IMR-90 (cell line): ENCODE results near the gene STX18. TPM values are rescaled to one million over a fixed set of nuclear protein-coding genes. Genes with fewer than 3 reads are reported as not detected.

Experiments used
- ATAC-seq: fragments of 200-7000 bp; cut with Tn5 transposase; 2 replicates; pipeline ENCODE4 v1.9.1; 2020; ENCODE audit warnings: low read depth, mild to moderate bottlenecking, moderate library complexity
- Bru-seq: library from RNA; stranded (reverse); fragments of 400-500 nt; gene quantifications from one replicate; lab custom pipeline; 2021; lab: Mats Ljungman, UMichigan
- BruChase-seq, 2 experiments: library from RNA; stranded (reverse); fragments of 400-500 nt; gene quantifications; one replicate each; lab custom pipeline; 2021; lab: Mats Ljungman, UMichigan
- BruUV-seq: library from RNA; stranded (reverse); fragments of 400-500 nt; replicated peaks from 2 replicates; lab custom pipeline; 2021; lab: Mats Ljungman, UMichigan
- CTCF ChIA-PET: fragments of 300-600 bp; formaldehyde crosslinking; extraction: SDS; loops from one replicate; lab custom pipeline; 2021; ENCODE audit warnings: antibody characterized with exemption; lab: Yijun Ruan, JAX
- POLR2A ChIA-PET: fragments of 300-600 bp; sonication (Branson Sonifier 250); formaldehyde crosslinking; loops from one replicate; lab custom pipeline; 2022; ENCODE audit warnings: antibody characterized with exemption; ENCODE audit not compliant: unreplicated experiment; lab: Charles Lee
- DNase-seq: peaks from one replicate; pipeline ENCODE4 v3.0.0; 2013
- H2AFZ ChIP-seq: replicated peaks from 2 replicates; pipeline ENCODE3; 2013; ENCODE audit warnings: low read length, mild to moderate bottlenecking; ENCODE audit not compliant: poor library complexity
- H2AK5ac ChIP-seq: 2 replicates; pipeline ENCODE4 v1.6.1; 2013; ENCODE audit warnings: low read depth, low read length, inconsistent platforms
- H2AK9ac ChIP-seq: replicated peaks from 2 replicates; pipeline ENCODE3; 2013; ENCODE audit warnings: mild to moderate bottlenecking, low read depth, low read length, moderate library complexity; ENCODE audit not compliant: poor library complexity
- H2BK120ac ChIP-seq: 2 replicates; pipeline ENCODE4 v1.6.1; 2013; ENCODE audit warnings: low read depth, low read length, inconsistent platforms
- H2BK15ac ChIP-seq: 3 replicates; pipeline ENCODE4 v1.6.1; 2013; ENCODE audit warnings: low read depth, low read length, inconsistent platforms
- H2BK20ac ChIP-seq: 2 replicates; pipeline ENCODE4 v1.6.1; 2013; ENCODE audit warnings: low read depth, mild to moderate bottlenecking, inconsistent platforms, low read length, moderate library complexity
- H2BK5ac ChIP-seq: 2 replicates; pipeline ENCODE4 v1.6.1; 2013; ENCODE audit warnings: mild to moderate bottlenecking, low read depth, low read length, inconsistent platforms; ENCODE audit not compliant: poor library complexity, severe bottlenecking
- H3K14ac ChIP-seq: replicated peaks from 2 replicates; pipeline ENCODE4 v1.6.1; 2013; ENCODE audit warnings: low read depth, low read length, inconsistent platforms
- H3K18ac ChIP-seq: 2 replicates; pipeline ENCODE4 v1.6.1; 2013; ENCODE audit warnings: low read depth, low read length, control low read depth
- H3K23ac ChIP-seq: 2 replicates; pipeline ENCODE4 v1.6.1; 2013; ENCODE audit warnings: low read depth, low read length, inconsistent platforms
- H3K27ac ChIP-seq: 2 replicates; pipeline ENCODE4 v1.5.1; 2013; ENCODE audit warnings: mild to moderate bottlenecking, control low read depth, low read length; ENCODE audit not compliant: insufficient read depth
- H3K27me3 ChIP-seq: 2 replicates; pipeline ENCODE4 v1.6.1; 2013; ENCODE audit warnings: low read length; ENCODE audit not compliant: control insufficient read depth, insufficient read depth
- H3K36me3 ChIP-seq: 2 replicates; pipeline ENCODE4 v1.6.1; 2013; ENCODE audit warnings: low read length, mixed read lengths; ENCODE audit not compliant: control insufficient read depth, insufficient read depth
- H3K4ac ChIP-seq: 2 replicates; pipeline ENCODE4 v1.6.1; 2013; ENCODE audit warnings: low read depth, low read length, inconsistent platforms
- H3K4me1 ChIP-seq: 2 replicates; pipeline ENCODE4 v1.6.1; 2013; ENCODE audit warnings: low read length, mixed read lengths; ENCODE audit not compliant: control insufficient read depth, insufficient read depth
- H3K4me2 ChIP-seq: 2 replicates; pipeline ENCODE4 v1.6.1; 2013; ENCODE audit warnings: low read depth, mild to moderate bottlenecking, control low read depth, low read length, moderate library complexity
- H3K4me3 ChIP-seq: 2 replicates; pipeline ENCODE4 v1.5.1; 2013; ENCODE audit warnings: low read depth, mild to moderate bottlenecking, control low read depth, low read length, moderate library complexity; ENCODE audit not compliant: insufficient read depth
- H3K56ac ChIP-seq: 2 replicates; pipeline ENCODE4 v1.6.1; 2013; ENCODE audit warnings: low read length, inconsistent platforms; ENCODE audit not compliant: insufficient read depth; ENCODE audit errors: extremely low read depth
- H3K79me1 ChIP-seq, 2 experiments: 2 replicates each; pipeline ENCODE4 v1.6.1; 2013; ENCODE audit warnings: low read length in 2 of 2, inconsistent platforms in 1 of 2, low read depth in 1 of 2
- H3K9ac ChIP-seq: 2 replicates; pipeline ENCODE4 v1.6.1; 2013; ENCODE audit warnings: low read depth, low read length, control low read depth
- H3K9me1 ChIP-seq: 2 replicates; pipeline ENCODE4 v1.6.1; 2013; ENCODE audit warnings: low read length, inconsistent platforms; ENCODE audit not compliant: insufficient read depth
- H3K9me3 ChIP-seq: 2 replicates; pipeline ENCODE4 v1.6.1; 2013; ENCODE audit warnings: low read length; ENCODE audit not compliant: control insufficient read depth, insufficient read depth
- H4K20me1 ChIP-seq: 2 replicates; pipeline ENCODE4 v1.6.1; 2013; ENCODE audit warnings: low read length, inconsistent platforms; ENCODE audit not compliant: insufficient read depth
- H4K5ac ChIP-seq: 2 replicates; pipeline ENCODE4 v1.6.1; 2013; ENCODE audit warnings: mild to moderate bottlenecking, low read depth, low read length, control low read depth
- H4K8ac ChIP-seq, 2 experiments: 2 replicates each; pipeline ENCODE4 v1.6.1; 2013; ENCODE audit warnings: low read depth in 2 of 2, low read length in 2 of 2, control low read depth in 1 of 2, inconsistent platforms in 1 of 2
- H4K91ac ChIP-seq: 2 replicates; pipeline ENCODE4 v1.6.1; 2013; ENCODE audit warnings: low read depth, low read length, inconsistent platforms; ENCODE audit not compliant: insufficient read depth
- BHLHE40 ChIP-seq: fragments of 150-350 bp; IDR thresholded peaks from 2 replicates; pipeline ENCODE4 v1.6.1; 2016; ENCODE audit warnings: mild to moderate bottlenecking, low read depth, low read length
- CHD1 ChIP-seq: IDR thresholded peaks from 2 replicates; pipeline ENCODE4 v1.6.1; 2012; ENCODE audit warnings: low read depth, low read length, improper control_type of control experiment
- FOS ChIP-seq: fragments of 150-350 bp; IDR thresholded peaks from 2 replicates; pipeline ENCODE4 v1.6.1; 2016; ENCODE audit warnings: low read depth, low read length
- MAFK ChIP-seq: IDR thresholded peaks from 2 replicates; pipeline ENCODE4 v1.6.1; 2012; ENCODE audit warnings: low read depth, low read length, improper control_type of control experiment
- MAZ ChIP-seq: IDR thresholded peaks from 2 replicates; pipeline ENCODE4 v1.6.1; 2012; ENCODE audit warnings: low read depth, mild to moderate bottlenecking, low read length, improper control_type of control experiment, moderate library complexity, borderline replicate concordance
- MXI1 ChIP-seq: IDR thresholded peaks from 2 replicates; pipeline ENCODE4 v1.6.1; 2012; ENCODE audit warnings: low read depth, mild to moderate bottlenecking, low read length, moderate library complexity, borderline replicate concordance
- NFE2L2 ChIP-seq: fragments of 150-350 bp; IDR thresholded peaks from 2 replicates; pipeline ENCODE4 v1.6.1; 2016; ENCODE audit warnings: low read depth, mild to moderate bottlenecking, low read length
- POLR2A ChIP-seq: IDR thresholded peaks from 2 replicates; pipeline ENCODE4 v1.6.1; 2012; ENCODE audit warnings: mild to moderate bottlenecking, low read depth, low read length
- RAD21 ChIP-seq: IDR thresholded peaks from 2 replicates; pipeline ENCODE4 v1.6.1; 2012; ENCODE audit warnings: low read length, improper control_type of control experiment
- RCOR1 ChIP-seq: IDR thresholded peaks from 2 replicates; pipeline ENCODE4 v1.6.1; 2012; ENCODE audit warnings: mild to moderate bottlenecking, low read length, improper control_type of control experiment; ENCODE audit not compliant: insufficient replicate concordance
- RFX5 ChIP-seq: IDR thresholded peaks from 2 replicates; pipeline ENCODE4 v1.8.0; 2012; ENCODE audit warnings: low read depth, mild to moderate bottlenecking, low read length, moderate library complexity
- SMC3 ChIP-seq: fragments of 150-350 bp; IDR thresholded peaks from 2 replicates; pipeline ENCODE4 v1.6.1; 2016; ENCODE audit warnings: low read depth, mild to moderate bottlenecking, antibody characterized with exemption, low read length, moderate library complexity
- USF2 ChIP-seq: fragments of 150-350 bp; IDR thresholded peaks from 2 replicates; pipeline ENCODE4 v1.6.1; 2017; ENCODE audit warnings: mild to moderate bottlenecking, antibody characterized with exemption, low read length, low read depth
- WGBS, 2 experiments: methylation state at CpG; one replicate each; pipeline versions ENCODE4 v1.1.5 to v1.1.7; 2013; ENCODE audit warnings: missing lambda C conversion rate in 2 of 2; ENCODE audit not compliant: insufficient read length in 1 of 2; ENCODE audit errors: extremely low coverage in 2 of 2; 5-methylcytosine and 5-hydroxymethylcytosine counted together
- dilution Hi-C: fragments of 300-500 bp; cut with HindIII; formaldehyde crosslinking; loops from one replicate; pipeline ENCODE4 v1.14.3; 2018; ENCODE audit warnings: low sequenced_read_pairs; ENCODE audit not compliant: unreplicated experiment
- in situ Hi-C: fragments of 300-500 bp; cut with MboI; formaldehyde crosslinking; loops from 3 replicates; pipeline ENCODE4 v1.14.3; 2019; ENCODE audit warnings: low sequenced_read_pairs, inconsistent platforms, mixed read lengths
- intact Hi-C: fragments of 100-400 bp; cut with micrococcal nuclease; formaldehyde crosslinking; loops from 2 replicates; pipeline ENCODE4 v1.10.0; 2022
- long read RNA-seq: library from polyadenylated mRNA; unstranded; transcript quantifications from one replicate; pipeline ENCODE4 v2.0.0, GENCODE V29; 2021; ENCODE audit not compliant: unreplicated experiment
- polyA plus RNA-seq, 3 experiments: library from polyadenylated mRNA; depleted of rRNA; stranded (reverse); fragments of >200 nt; gene quantifications; 2 replicates each; pipeline ENCODE4 v1.2.3, GENCODE V29; 2012; ENCODE audit warnings: low replicate concordance in 1 of 3
- total RNA-seq: library from RNA; depleted of rRNA; stranded (reverse); fragments of >200 nt; gene quantifications from 2 replicates; pipeline ENCODE4 v1.2.3, GENCODE V29; 2012; rRNA removed

The STX18 gene
- 20.1 and 26.9 TPM in 2 replicates for total RNA-seq
- 20.2 and 23.4 TPM in 2 replicates for polyA plus RNA-seq (2012; rRNA removed)
- polyA plus RNA-seq (2012; cell fraction: cytosol; rRNA removed) = 28.5 and 38.9 TPM in 2 replicates
- 32.2 and 66.6 TPM in 2 replicates for polyA plus RNA-seq (2012; cell fraction: nucleus; rRNA removed; ENCODE audit: low replicate concordance)
- percentile 84 among the genes with signal in this experiment for Bru-seq, nascent RNA
- BruChase-seq, experiment 1, labeled RNA remaining after a 6-hour chase = percentile 73 among the genes with signal in this experiment
- BruChase-seq, experiment 2, labeled RNA remaining after a 2-hour chase = percentile 79 among the genes with signal in this experiment
- long read RNA-seq, transcript STX18-201 (11 exons, 2,138 nt) = major isoform, 44 of 50 reads
- long read RNA-seq, partial matches to known transcripts = 1 of 50 reads
- long read RNA-seq, other reads (novel, unspliced or antisense) = 5 of 50 reads

- intact Hi-C loops = loop anchor here (2.0 to 5.0 kb wide), 2 partner anchors 135 to 317 kb away; partner anchors contain the start of gene MSX1
- H3K18ac ChIP-seq = no peak within 1 kb of the TSS; the same call in 1 of the 2 replicates
- H3K4me3 ChIP-seq = peak within 1 kb of the TSS; percentile 66
- H4K5ac ChIP-seq = peak within 1 kb of the TSS; percentile 94
- peak within 1 kb of the TSS; percentile 64; the same call in 1 of the 2 replicates for H2BK20ac ChIP-seq
- H3K36me3 ChIP-seq = no peaks in the 10 kb centered on the region
- H3K14ac ChIP-seq = peak within 1 kb of the TSS; percentile 91
- peaks cover 11% of the 10 kb centered on the region for H3K9me1 ChIP-seq
- H3K4me2 ChIP-seq = peak within 1 kb of the TSS; percentile 94
- H3K27ac ChIP-seq = peak within 1 kb of the TSS; percentile 74
- H2AK9ac ChIP-seq = peak within 1 kb of the TSS; percentile 96
- BruUV-seq = no TSS peak
- H4K20me1 ChIP-seq = peaks cover 16% of the 10 kb centered on the region; the same call in 1 of the 2 replicates
- peaks cover 34 to 51% of the 10 kb centered on the region in 2 experiments for H3K79me1 ChIP-seq
- peak within 1 kb of the TSS; percentile 47 for H2AK5ac ChIP-seq
- H3K23ac ChIP-seq = peak within 1 kb of the TSS; percentile 64
- peak within 1 kb of the TSS; percentile 75 for H4K91ac ChIP-seq
- dilution Hi-C loops = no loop called here
- H2BK120ac ChIP-seq = peak within 1 kb of the TSS; percentile 83
- DNase-seq (peak; percentile 83), ATAC-seq (peak; percentile 99)
- ChIA-PET POLR2A (interaction anchor here (0.7 kb wide), 1 partner anchor 35 kb away, joined by 4 read pairs; no protein-coding TSS in a partner anchor), CTCF (interaction anchor here (0.9 to 1.9 kb wide), 2 partner anchors 14 to 22 kb away, joined by 3 to 12 read pairs; no protein-coding TSS in a partner anchor)
- peak within 1 kb of the TSS; percentile 45; the same call in 1 of the 3 replicates for H2BK15ac ChIP-seq
- no peaks in the 10 kb centered on the region for H3K9me3 ChIP-seq
- in situ Hi-C loops = no loop called here
- no peaks in the 10 kb centered on the region for H3K27me3 ChIP-seq
- WGBS, 2 experiments = 0% methylated on average over 20 of the region's 76 CpGs; no CpG with 5 or more reads in 1 of the 2 experiments
- H4K8ac ChIP-seq = peak within 1 kb of the TSS; percentile 86 to 98
- H2BK5ac ChIP-seq = peak within 1 kb of the TSS; percentile 78
- H2AFZ ChIP-seq = peak within 1 kb of the TSS; percentile 98
- no peaks in the 10 kb centered on the region for H3K4me1 ChIP-seq
- H3K56ac ChIP-seq = peak within 1 kb of the TSS; percentile 71; the same call in 1 of the 2 replicates
- TF ChIP-seq USF2 (0 out of 2 replicates have a peak, but pooled peaks have one; percentile 31), CHD1 (peak; percentile 62; the same call in 1 of the 2 replicates), FOS (peak; percentile 35; the same call in 1 of the 2 replicates), NFE2L2 (no peak), SMC3 (peak; percentile 40; the same call in 1 of the 2 replicates), RCOR1 (peak; percentile 81), MXI1 (peak; percentile 69; the same call in 1 of the 2 replicates), RFX5 (no peak), BHLHE40 (peak; percentile 38; the same call in 1 of the 2 replicates), MAZ (peak; percentile 91; the same call in 1 of the 2 replicates), RAD21 (peak; percentile 38), MAFK (no peak), POLR2A (peak; percentile 84)
- H3K4ac ChIP-seq = peak within 1 kb of the TSS; percentile 88
- H3K9ac ChIP-seq = peak within 1 kb of the TSS; percentile 85
Measured at GRCh38 chr4:4541661-4542570, at the start of gene STX18. Gene STX18 (minus strand): TSS chr4:4542048. CDS start chr4:4541964, 84 bp downstream.
